PC-9 (cell line): ENCODE results near the gene SLX9.

ENCODE experiments used
- EZH2 ChIP-seq: fragments of 200-600 bp; sonication (generic); IDR thresholded peaks from 2 replicates; pipeline ENCODE4 v1.8.0; 2017; ENCODE audit warnings: antibody characterized with exemption, low read depth
- TF ChIP-seq, protein P1 (sequence below): fragments of 200-600 bp; sonication (generic); conservative IDR thresholded peaks from 2 replicates; pipeline ENCODE4 v1.6.1; 2017; ENCODE audit warnings: mixed run types, antibody characterized with exemption, mild to moderate bottlenecking, moderate library complexity

DNA sequence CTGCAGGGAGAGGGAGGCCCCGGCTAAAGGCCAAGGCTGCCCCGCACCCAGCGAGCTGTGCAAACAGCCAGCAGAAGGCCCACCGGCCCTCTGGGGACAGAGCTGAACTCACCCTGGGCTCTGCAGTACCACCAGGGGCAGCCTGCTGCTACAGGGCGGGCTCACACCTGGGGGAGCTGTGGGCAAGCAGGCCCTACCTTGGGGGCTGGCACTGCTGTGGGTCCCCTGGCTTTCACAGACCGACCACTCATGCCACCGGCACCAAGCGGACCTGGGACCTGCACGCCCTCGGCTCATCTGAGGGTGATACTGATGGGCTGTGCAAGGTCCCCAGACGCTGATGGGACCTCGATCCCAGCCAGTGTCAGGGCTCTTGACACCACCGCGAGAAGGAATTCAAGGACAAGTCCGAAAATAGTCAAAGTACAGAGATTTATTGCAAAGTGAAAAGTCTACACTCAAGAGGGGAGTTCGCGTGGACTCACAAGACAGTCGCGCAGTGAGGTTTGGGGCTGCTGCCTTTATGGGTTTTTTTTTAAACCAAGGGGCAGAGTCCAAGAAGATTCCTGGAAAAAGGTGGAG lies 73.5 kb downstream of the SLX9 start:
- TF ChIP-seq, protein P1, sequence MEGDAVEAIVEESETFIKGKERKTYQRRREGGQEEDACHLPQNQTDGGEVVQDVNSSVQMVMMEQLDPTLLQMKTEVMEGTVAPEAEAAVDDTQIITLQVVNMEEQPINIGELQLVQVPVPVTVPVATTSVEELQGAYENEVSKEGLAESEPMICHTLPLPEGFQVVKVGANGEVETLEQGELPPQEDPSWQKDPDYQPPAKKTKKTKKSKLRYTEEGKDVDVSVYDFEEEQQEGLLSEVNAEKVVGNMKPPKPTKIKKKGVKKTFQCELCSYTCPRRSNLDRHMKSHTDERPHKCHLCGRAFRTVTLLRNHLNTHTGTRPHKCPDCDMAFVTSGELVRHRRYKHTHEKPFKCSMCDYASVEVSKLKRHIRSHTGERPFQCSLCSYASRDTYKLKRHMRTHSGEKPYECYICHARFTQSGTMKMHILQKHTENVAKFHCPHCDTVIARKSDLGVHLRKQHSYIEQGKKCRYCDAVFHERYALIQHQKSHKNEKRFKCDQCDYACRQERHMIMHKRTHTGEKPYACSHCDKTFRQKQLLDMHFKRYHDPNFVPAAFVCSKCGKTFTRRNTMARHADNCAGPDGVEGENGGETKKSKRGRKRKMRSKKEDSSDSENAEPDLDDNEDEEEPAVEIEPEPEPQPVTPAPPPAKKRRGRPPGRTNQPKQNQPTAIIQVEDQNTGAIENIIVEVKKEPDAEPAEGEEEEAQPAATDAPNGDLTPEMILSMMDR: no peak
- TF ChIP-seq EZH2: no peak
